ENCODE measurements around the gene MEGF8.

Gene MEGF8

DNA sequence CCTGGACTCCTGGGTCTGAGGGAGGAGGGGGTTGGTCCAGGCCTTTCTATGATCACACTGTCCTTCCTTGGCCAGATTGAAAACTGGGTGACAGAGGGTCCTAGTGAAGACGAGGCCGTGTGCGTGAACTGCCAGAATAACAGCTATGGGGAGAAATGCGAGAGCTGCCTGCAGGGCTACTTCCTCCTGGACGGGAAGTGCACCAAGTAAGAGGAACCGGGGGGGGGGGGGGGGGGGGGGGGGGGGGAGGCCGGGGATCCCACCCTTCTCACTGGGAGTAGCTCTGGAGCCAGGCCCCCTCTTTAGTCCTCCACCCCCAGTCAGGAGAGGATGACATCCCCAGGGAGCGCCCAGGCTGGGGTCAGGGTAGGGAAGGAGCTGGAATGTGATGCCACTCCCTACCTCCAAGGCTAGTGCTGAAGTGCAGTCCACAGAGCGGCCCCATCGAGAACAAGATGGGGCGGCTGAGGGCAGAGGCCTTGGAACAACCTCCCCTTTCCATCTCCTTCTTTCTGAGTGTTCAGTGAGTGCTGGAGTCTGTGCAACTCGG, 45.3 kb downstream of the MEGF8 start:
- TF ChIP-seq, protein P1, sequence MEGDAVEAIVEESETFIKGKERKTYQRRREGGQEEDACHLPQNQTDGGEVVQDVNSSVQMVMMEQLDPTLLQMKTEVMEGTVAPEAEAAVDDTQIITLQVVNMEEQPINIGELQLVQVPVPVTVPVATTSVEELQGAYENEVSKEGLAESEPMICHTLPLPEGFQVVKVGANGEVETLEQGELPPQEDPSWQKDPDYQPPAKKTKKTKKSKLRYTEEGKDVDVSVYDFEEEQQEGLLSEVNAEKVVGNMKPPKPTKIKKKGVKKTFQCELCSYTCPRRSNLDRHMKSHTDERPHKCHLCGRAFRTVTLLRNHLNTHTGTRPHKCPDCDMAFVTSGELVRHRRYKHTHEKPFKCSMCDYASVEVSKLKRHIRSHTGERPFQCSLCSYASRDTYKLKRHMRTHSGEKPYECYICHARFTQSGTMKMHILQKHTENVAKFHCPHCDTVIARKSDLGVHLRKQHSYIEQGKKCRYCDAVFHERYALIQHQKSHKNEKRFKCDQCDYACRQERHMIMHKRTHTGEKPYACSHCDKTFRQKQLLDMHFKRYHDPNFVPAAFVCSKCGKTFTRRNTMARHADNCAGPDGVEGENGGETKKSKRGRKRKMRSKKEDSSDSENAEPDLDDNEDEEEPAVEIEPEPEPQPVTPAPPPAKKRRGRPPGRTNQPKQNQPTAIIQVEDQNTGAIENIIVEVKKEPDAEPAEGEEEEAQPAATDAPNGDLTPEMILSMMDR (conservative IDR thresholded peaks at IDR 0.05; ENCODE audit: low read length): no peak
- DNase-seq (ENCODE audit: low read depth): no peak
- no peak overlapping the region for H3K4me3 ChIP-seq (ENCODE audit: low read length)

DNA sequence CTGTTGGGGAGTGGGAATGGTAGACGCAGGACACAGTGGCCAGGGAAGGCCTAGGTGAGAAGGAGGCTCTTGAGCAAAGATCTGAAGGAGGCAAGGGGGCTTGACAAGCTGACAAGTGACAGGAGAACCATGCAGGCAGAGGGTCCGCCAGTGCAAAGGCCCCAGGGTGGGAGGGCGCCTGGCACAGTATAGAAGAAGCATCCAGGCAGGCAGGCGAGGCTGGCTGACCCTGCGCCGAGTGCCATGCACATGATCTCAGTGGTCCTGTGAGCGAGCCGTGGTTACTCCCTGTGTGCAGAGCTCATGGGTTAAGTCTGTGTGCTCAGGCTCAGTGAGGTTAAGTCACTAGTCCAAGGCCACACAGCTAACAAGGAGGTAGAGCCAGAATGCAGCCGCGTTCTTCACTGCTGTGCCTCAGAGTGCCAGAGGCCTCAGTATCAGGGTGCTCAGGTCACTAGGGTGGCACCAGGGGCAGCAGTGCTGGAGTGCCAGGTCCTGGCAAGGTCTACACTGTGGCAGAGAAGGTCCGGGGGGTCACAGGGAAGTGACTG, 49.5 kb downstream of the MEGF8 start:
- no peak for DNase-seq (ENCODE audit: low read depth)
- TF ChIP-seq, protein P1 (conservative IDR thresholded peaks at IDR 0.05; ENCODE audit: low read length): no peak
- no peak overlapping the region for H3K4me3 ChIP-seq (ENCODE audit: low read length)

DNA sequence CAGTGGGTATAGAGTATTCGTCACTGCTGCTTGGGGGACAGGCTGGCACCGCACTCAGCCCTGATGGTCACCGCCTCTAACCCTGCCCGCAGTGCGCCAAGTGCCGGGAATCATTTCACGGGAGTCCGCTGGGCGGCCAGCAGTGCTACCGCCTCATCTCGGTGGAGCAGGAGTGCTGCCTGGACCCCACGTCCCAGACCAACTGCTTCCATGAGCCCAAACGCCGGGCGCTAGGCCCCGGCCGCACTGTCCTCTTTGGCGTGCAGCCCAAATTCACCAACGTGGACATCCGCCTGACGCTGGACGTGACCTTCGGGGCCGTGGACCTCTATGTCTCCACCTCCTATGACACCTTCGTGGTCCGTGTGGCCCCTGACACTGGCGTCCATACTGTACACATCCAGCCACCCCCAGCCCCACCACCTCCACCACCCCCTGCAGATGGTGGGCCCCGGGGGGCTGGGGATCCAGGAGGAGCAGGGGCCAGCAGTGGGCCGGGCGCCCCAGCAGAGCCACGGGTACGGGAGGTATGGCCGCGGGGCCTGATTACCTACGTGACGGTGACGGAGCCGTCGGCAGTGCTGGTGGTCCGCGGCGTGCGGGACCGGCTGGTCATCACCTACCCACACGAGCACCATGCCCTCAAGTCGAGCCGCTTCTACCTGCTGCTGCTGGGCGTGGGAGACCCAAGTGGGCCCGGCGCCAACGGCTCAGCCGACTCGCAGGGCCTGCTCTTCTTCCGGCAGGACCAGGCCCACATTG, 50.2 kb downstream of the MEGF8 start:
- TF ChIP-seq, protein P1 (conservative IDR thresholded peaks at IDR 0.05; ENCODE audit: low read length): no peak
- no peak overlapping the region for H3K4me3 ChIP-seq (ENCODE audit: low read length)
- DNase-seq (ENCODE audit: low read depth): no peak

DNA sequence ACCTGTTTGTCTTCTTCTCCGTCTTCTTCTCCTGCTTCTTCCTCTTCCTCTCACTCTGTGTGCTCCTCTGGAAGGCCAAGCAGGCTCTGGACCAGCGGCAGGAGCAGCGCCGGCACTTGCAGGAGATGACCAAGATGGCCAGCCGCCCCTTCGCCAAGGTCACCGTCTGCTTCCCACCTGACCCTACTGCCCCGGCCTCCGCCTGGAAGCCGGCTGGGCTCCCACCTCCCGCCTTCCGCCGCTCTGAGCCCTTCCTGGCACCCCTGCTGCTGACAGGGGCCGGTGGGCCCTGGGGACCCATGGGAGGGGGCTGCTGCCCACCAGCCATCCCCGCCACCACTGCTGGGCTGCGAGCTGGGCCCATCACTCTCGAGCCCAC, 50.7 kb downstream of the MEGF8 start:
- no peak for DNase-seq (ENCODE audit: low read depth)
- TF ChIP-seq, protein P1 (conservative IDR thresholded peaks at IDR 0.05; ENCODE audit: low read length): no peak
- no peak overlapping the region for H3K4me3 ChIP-seq (ENCODE audit: low read length)

DNA sequence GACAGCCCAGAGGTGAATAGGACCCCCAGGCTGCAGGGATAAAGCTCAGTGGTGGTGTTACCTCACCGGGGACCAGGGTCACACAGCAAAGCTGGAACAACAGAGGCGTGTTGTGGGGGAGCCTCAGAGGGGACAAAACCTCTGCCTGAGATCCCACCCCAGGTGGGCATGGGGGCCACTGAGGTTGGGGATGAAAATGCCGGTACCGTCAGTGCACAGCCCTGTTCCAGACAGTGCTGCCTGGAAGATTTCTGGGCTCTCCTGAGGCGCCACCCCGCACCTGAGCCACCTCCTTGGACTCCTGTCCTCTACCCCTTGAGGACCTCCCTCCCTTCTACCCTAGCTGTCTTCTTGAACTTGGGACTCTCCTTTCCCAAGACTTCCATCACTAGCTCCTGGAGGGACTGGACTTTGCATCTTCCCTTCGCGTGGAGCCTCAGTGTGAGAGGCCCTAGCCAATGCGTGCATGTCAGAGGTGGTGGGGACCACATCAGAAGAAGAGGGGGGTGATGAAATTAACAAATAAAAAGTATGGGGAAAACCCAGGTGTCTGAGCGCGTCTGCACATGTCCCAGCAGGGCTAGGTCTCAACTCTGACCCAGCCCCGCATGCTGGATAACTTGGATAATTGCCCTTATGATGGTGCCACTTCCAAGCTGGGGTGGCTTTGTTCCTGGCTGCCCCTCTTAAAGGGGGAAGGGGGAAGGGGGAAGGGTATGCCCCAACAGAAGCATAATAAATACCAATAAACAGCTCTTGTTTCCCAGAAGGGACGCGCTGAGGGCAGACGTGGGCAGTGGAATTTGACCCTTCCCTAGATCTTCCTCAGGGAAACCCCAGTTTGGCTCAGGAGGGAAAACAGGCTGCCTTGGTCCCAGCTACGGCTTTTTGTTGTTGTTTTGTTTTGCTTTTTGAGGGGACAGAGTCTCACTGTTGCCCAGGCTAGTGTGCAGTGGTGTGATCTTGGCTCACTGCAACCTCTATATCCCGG, 53.1 kb downstream of the MEGF8 start:
- no peak for DNase-seq (ENCODE audit: low read depth)
- H3K4me3 ChIP-seq (ENCODE audit: low read length): no peak overlapping the region
- TF ChIP-seq, protein P1 (conservative IDR thresholded peaks at IDR 0.05; ENCODE audit: low read length): no peak

DNA sequence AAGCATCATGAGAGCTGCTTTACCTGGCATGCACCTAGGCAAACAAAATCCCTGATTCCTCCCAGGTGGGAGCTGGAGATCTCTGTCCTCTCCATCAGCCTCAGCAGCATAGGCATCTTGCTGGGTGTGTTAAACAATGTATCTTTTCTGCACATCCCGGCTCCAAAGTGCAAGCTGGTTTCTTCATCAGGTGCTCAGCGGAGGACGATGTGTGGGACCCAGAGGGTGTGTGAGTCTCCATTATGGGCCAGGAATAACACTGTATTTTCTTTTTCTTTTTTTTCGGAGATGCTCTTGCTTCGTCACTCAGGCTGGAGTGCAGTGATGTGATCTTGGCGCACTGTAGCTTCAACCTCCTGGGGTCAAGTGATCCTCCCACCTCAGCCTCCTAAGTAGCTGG, 54.7 kb downstream of the MEGF8 start:
- TF ChIP-seq, protein P1 (conservative IDR thresholded peaks at IDR 0.05; ENCODE audit: low read length): no peak
- DNase-seq (ENCODE audit: low read depth): no peak
- H3K4me3 ChIP-seq (ENCODE audit: low read length): no peak overlapping the region

Measured in AG10803 (cell line).